CD4-positive, alpha-beta T cell (primary cell): ENCODE measurements around the gene RRM1. TPM values are rescaled to one million over a fixed set of nuclear protein-coding genes. Genes with fewer than 3 reads are reported as not detected.

ENCODE experiments used
- ATAC-seq: fragments of 200-7000 bp; cut with Tn5 transposase; one replicate; pipeline ENCODE4 v1.10.0; 2022; ENCODE audit warnings: mild to moderate bottlenecking; ENCODE audit not compliant: poor library complexity
- CTCF ChIA-PET: fragments of 350-600 bp; sonication (Branson Sonifier 250); formaldehyde crosslinking; loops from one replicate; lab custom pipeline; 2021; ENCODE audit warnings: antibody characterized with exemption, inconsistent platforms; lab: Charles Lee
- POLR2A ChIA-PET: fragments of 350-600 bp; sonication (Branson Sonifier 250); formaldehyde crosslinking; loops from one replicate; lab custom pipeline; 2021; ENCODE audit warnings: antibody characterized with exemption, inconsistent platforms; lab: Charles Lee
- DNase-seq, 14 experiments: peaks; one replicate each; pipeline ENCODE4 v3.0.0-alpha.2; 2013 to 2020; ENCODE audit warnings: mixed read lengths in 2 of 14
- H3K27ac ChIP-seq, 2 donors: one replicate each; pipeline versions ENCODE4 v1.5.1 to v1.7.0; 2013; ENCODE audit warnings: low read length in 2 of 2, low read depth in 1 of 2, mild to moderate bottlenecking in 1 of 2
- H3K27me3 ChIP-seq, 2 experiments: 1 replicate in 1 of 2; 2 replicates in 1 of 2; pipeline versions ENCODE4 v1.6.1 to v1.7.0; 2013; ENCODE audit warnings: low read length in 2 of 2, control low read depth in 1 of 2, mild to moderate bottlenecking in 1 of 2, moderate library complexity in 1 of 2; ENCODE audit not compliant: insufficient read depth in 2 of 2, control insufficient read depth in 1 of 2
- H3K36me3 ChIP-seq: one replicate; pipeline ENCODE4 v1.6.1; 2013; ENCODE audit warnings: low read length, control low read depth; ENCODE audit not compliant: insufficient read depth
- H3K4me1 ChIP-seq: one replicate; pipeline ENCODE4 v1.6.1; 2013; ENCODE audit warnings: low read length, control low read depth; ENCODE audit not compliant: insufficient read depth
- H3K4me3 ChIP-seq: one replicate; pipeline ENCODE4 v1.5.1; 2013; ENCODE audit warnings: mild to moderate bottlenecking, low read length, moderate library complexity
- H3K9me3 ChIP-seq, 2 experiments: 1 replicate in 1 of 2; 2 replicates in 1 of 2; pipeline versions ENCODE4 v1.6.1 to v1.7.0; 2013; ENCODE audit warnings: low read length in 2 of 2, mild to moderate bottlenecking in 2 of 2, control low read depth in 1 of 2, moderate library complexity in 1 of 2; ENCODE audit not compliant: control insufficient read depth in 1 of 2, insufficient read depth in 1 of 2
- H3K27ac Mint-ChIP-seq: one replicate; pipeline ENCODE4 v1.8.0; 2020; ENCODE audit warnings: mixed read lengths
- H3K27me3 Mint-ChIP-seq: one replicate; pipeline ENCODE4 v1.8.0; 2021; ENCODE audit warnings: mixed read lengths
- H3K36me3 Mint-ChIP-seq: one replicate; pipeline ENCODE4 v1.8.0; 2021; ENCODE audit warnings: low read depth, mixed read lengths
- H3K4me1 Mint-ChIP-seq: one replicate; pipeline ENCODE4 v1.8.0; 2021; ENCODE audit warnings: low read depth, mixed read lengths
- H3K4me3 Mint-ChIP-seq: one replicate; pipeline ENCODE4 v1.8.0; 2020; ENCODE audit warnings: mild to moderate bottlenecking, mixed read lengths
- H3K9me3 Mint-ChIP-seq: one replicate; pipeline ENCODE4 v1.8.0; 2020; ENCODE audit warnings: mixed read lengths
- CTCF ChIP-seq: fragments of 200-600 bp; IDR thresholded peaks from one replicate; pipeline ENCODE4 v1.8.0; 2022; ENCODE audit warnings: antibody characterized with exemption, mild to moderate bottlenecking
- intact Hi-C, 2 experiments: fragments of 100-400 bp; cut with DNase I in 1 of 2; cut with micrococcal nuclease in 1 of 2; formaldehyde crosslinking; loops; one replicate each; pipeline versions ENCODE4 v1.15.1 to v1.9.0; 2023 to 2025; cut with DNase I, micrococcal nuclease
- total RNA-seq, 174 experiments: library from RNA in 2 of 174; stranded (reverse) in 2 of 174; gene quantifications; one replicate each; pipeline ENCODE4 v1.2.3 and lab custom pipeline; 2021 to 2026

Gene RRM1
- total RNA-seq, 2 experiments from 2014 or later, result 64.7 to 73.1 TPM

- DNase-seq (no peak), ATAC-seq (no peak)
- peaks cover 88% of the 10 kb centered on the region for H3K36me3 Mint-ChIP-seq
- ChIA-PET POLR2A (no interaction called here), CTCF (no interaction called here)
- H3K27ac ChIP-seq, result no peak overlapping the region
- H3K27me3 ChIP-seq, result no peaks in the 10 kb centered on the region
- peaks cover 5% of the 10 kb centered on the region for H3K9me3 Mint-ChIP-seq
- no peaks in the 10 kb centered on the region for H3K4me1 Mint-ChIP-seq
- H3K27me3 Mint-ChIP-seq, result no peaks in the 10 kb centered on the region
- H3K36me3 ChIP-seq, result peaks cover 53% of the 10 kb centered on the region
- peaks cover 1 to 16% of the 10 kb centered on the region in 2 experiments for H3K9me3 ChIP-seq
- H3K4me1 ChIP-seq, result no peaks in the 10 kb centered on the region
- no peak overlapping the region for H3K4me3 Mint-ChIP-seq
- H3K27ac Mint-ChIP-seq, result no peak overlapping the region
- intact Hi-C loops, result no loop called here
- no peak overlapping the region for H3K4me3 ChIP-seq
- no peak for TF ChIP-seq CTCF
Measured at GRCh38 chr11:4134806-4135205, 40.2 kb downstream of the RRM1 start.

GRCh38 chr11:4138497-4138896 lies 43.9 kb downstream of the RRM1 start:
- Mint-ChIP-seq H3K4me1 (no peaks in the 10 kb centered on the region), H3K4me3 (no peak overlapping the region), H3K36me3 (peaks cover 88% of the 10 kb centered on the region), H3K27me3 (no peaks in the 10 kb centered on the region), H3K27ac (no peak overlapping the region), H3K9me3 (peaks cover 10% of the 10 kb centered on the region)
- DNase-seq (no peak), ATAC-seq (no peak)
- ChIA-PET CTCF (no interaction called here), POLR2A (no interaction called here)
- Histone ChIP-seq H3K9me3 (peaks cover 7 to 23% of the 10 kb centered on the region in 2 experiments), H3K27me3 (no peaks in the 10 kb centered on the region), H3K36me3 (peaks cover 43% of the 10 kb centered on the region), H3K27ac (no peak overlapping the region), H3K4me3 (no peak overlapping the region), H3K4me1 (no peaks in the 10 kb centered on the region)
- TF ChIP-seq CTCF, result no peak
- intact Hi-C loops, result no loop called here

- H3K27ac ChIP-seq, result no peak overlapping the region
- no peak for TF ChIP-seq CTCF
- H3K27me3 Mint-ChIP-seq, result no peaks in the 10 kb centered on the region
- intact Hi-C loops, result no loop called here
- H3K9me3 ChIP-seq, result peaks cover 7 to 23% of the 10 kb centered on the region in 2 experiments
- no peak for DNase-seq
- peaks cover 76% of the 10 kb centered on the region for H3K36me3 Mint-ChIP-seq
- no peak overlapping the region for H3K4me3 ChIP-seq
- POLR2A ChIA-PET, result no interaction called here
- H3K36me3 ChIP-seq, result peaks cover 34% of the 10 kb centered on the region
- H3K27ac Mint-ChIP-seq, result no peak overlapping the region
- ATAC-seq, result no peak
- CTCF ChIA-PET, result no interaction called here
- no peaks in the 10 kb centered on the region for H3K4me1 Mint-ChIP-seq
- no peak overlapping the region for H3K4me3 Mint-ChIP-seq
- H3K4me1 ChIP-seq, result no peaks in the 10 kb centered on the region
- peaks cover 10% of the 10 kb centered on the region for H3K9me3 Mint-ChIP-seq
- H3K27me3 ChIP-seq, result no peaks in the 10 kb centered on the region
Measured at GRCh38 chr11:4140067-4140636, 45.6 kb downstream of the RRM1 start.
